SK-N-DZ (cell line): ENCODE measurements around the gene PRKN.
A peak's percentile ranks its signal among the peaks of the same experiment; 100 is the strongest.
"Not testable (repeated sequence)": the region's sequence is repeated elsewhere in the genome, so short reads cannot be mapped to it uniquely, and the experiment has no call there.

Source experiments
- DNase-seq: peaks from one replicate; pipeline ENCODE4 v3.0.0-alpha.2; 2015; ENCODE audit warnings: low spot score

Gene PRKN

GRCh38 chr6:161918109-161918531 is 809.4 kb downstream of the PRKN start:
- DNase-seq = no peak

DNA sequence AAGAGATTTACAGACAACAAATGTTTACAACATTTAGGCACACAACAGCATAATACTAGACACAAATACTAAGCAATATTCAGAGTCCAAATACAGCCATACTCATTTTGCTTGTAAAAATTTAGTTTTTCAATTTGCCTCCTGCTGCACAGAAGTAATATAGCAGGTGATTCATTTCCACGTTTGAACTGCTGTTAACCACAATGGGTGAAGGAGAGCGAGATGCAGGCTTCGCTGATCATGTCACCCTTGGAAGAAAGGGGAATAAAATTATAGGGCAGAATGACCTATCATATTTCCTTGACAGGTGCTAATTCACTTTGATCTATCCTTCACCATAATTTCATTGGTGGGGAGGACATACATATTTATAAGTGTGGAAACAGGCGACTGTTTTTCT is 809.9 kb downstream of the PRKN start:
- DNase-seq = no peak

DNA sequence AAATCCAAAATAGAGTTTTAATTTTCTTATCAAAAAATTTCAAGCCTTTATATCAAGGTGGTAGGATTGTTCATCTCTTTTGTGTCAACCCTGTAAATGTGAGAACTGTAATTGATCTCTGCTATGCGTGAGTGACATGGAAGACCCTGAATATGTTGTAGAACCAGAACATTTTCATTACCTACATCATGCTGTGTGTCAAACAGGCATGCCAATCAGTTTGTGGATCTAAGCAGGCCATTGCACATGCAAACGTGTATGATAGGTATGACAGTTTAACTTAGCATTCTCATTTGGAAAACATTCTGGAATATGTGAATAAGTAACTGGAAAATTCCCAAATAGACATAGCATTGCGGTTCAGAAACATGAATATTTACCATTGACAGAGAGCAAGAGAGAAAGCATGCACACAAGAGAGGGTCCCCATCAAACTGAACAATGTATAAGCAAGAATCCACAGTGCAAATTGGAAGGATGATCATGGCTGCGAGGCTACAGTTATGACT is 812.1 kb downstream of the PRKN start:
- DNase-seq = no peak

DNA sequence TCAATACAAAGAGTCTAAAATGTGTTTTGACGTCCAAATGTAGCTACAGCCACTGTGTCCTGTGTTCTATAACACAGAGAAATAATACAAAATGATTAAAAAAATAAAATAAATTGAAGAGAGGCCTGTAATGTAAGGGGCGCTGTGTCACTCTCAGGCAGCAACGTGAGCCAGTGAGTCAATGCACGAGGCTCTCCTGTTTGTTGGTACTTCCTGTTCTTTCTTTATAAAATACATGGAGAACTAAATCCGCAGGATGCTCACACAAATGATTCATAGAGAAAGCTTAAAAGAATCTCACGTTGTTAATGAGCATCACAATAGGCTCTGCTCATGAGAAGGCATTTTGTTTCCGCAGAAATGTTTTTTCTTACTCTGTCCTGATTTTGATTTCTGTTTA is 818.7 kb downstream of the PRKN start:
- no peak for DNase-seq

- no peak for DNase-seq
Observed at GRCh38 chr6:161906571-161906970, 821.0 kb downstream of the PRKN start.

DNA sequence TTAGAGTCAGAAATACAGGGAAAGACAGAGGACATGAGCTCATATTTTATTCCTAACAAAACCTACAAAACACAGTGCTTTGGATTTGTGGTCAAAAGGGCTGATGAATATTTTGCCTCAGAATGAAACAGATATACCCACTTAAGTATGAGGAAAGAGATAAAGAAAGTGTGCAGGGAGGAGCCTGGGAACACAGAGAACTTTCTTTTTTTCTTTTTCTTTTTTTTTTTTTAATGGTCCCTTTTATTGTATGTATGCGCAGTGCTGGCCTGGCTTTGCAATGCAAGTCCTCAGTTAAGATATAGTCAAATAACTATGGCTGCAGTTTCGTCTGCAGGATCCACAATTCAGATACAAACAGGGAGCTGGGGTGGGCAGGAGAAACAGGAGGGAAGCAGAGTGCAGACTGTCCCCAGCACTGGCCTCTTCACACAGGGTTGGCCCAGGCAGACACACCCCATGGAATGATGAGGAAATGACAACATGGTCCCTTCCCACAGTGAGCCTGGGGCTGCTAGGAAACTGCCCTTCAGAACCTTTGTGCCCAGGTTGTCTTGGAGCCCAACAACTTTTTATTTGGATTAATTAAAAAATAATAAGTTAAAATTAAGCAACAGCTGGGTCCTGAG is 823.9 kb downstream of the PRKN start:
- no peak for DNase-seq

DNA sequence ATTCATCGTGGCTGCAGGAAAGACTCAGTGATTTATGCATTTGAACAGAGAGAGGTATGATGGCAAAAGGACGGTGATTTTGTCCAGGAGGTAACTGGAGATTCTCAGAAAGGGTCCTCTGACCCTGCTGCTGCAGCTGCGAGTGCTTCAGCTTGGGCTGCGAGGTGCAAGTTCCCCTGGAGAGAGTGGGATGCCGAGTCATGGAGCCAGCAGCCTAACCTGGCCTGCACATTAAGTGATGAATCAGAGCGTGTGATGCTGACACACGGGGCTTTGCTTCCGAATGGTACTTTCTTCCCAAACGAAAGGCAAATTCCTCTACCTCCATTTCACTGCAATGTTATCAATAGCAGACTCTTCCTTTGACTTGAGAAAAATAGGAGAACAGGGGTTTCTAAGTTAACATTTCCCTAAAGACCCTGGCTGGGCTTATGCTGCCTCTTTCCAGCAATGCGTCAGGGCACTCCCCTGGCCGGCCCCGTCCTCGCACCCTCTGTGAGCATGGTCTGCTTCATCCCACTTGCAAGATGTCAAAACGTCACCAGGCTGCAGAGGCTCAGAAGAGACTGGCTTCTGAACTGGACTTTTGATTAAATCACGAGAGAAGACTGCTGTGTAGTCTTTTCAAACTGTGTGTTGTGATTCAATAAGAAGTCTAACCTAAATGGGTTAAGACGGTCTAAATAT is 825.7 kb downstream of the PRKN start:
- DNase-seq = peak; percentile 78

GRCh38 chr6:161894436-161894835 is 833.1 kb downstream of the PRKN start:
- no peak for DNase-seq

- no peak for DNase-seq
Observed at GRCh38 chr6:161891542-161891941, 836.0 kb downstream of the PRKN start.

DNA sequence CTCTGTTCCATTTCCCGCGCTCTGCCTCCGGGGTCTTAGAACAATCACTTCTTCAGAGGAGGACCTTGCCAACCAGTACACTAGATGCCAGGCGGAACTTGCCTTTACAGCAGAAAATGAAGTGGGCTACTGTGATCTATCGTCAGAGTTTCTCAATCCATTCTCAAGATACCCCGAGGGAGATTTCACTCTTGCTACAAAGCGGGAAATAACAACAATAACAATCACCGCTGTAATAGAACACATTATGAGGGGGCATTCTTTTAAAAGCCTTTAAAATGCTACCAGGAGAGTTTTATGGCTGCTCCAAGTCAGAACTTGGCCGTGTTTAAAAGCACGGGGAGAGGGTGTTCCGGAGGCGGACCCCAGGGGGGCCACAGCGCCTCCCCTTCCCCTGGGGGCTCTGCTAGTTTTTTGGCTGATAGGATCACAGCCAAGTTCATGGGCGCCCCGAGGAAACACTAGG is 836.7 kb downstream of the PRKN start:
- DNase-seq = no peak

DNA sequence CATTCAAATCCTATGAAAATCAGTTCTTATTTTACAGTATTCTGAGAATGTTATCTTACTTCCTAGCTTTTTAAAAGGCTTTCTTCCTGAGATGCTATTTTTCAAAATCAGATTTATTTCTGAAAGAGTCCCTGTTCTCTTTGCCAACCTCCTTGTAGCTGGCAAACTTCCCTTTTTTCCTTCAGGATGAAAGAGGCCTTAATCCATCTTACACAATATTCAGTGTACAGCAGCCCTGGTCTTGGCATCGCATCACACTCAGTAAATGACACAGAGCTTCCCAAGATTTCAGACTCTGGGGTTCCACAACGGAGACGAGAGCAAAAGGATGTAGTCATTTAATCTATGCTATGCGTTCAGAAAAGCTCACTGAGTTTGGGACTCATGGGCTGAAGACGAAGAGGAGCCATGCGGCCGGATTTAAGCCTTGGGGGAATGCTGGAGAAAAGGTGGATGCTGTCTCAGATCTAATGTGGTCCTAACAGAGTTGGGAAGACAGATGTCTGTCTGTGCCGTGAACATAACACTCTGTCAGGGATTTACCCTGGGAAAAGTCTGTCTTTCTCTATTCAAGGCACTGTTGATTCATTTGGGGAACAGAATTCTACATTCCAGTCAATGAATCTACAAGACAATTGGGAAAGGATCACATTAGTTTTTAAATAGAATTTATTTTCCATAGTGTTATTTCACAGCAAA is 837.3 kb downstream of the PRKN start:
- no peak for DNase-seq

- no peak for DNase-seq
Observed at GRCh38 chr6:161889324-161889723, 838.2 kb downstream of the PRKN start.

- not testable (repeated sequence) for DNase-seq
Observed at GRCh38 chr6:161886545-161886944, 841.0 kb downstream of the PRKN start.

DNA sequence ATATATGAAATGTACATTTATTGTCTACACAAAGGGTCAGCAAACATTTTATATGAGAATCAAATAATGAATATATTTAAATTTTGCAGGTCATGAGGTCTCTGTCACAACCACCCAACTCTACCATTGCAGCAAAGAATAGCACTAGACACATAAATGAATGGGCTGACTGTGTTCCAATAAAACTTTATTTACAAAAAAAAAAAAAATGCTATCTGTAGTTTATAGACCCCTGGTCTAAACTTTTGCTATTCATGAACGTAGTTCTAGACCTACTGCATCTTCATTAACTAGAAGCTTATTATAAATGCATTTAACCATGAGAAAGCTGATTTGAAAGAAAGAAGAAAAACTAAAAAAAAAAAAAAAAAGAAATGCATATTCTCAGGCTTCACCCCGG is 842.8 kb downstream of the PRKN start:
- DNase-seq = no peak

DNA sequence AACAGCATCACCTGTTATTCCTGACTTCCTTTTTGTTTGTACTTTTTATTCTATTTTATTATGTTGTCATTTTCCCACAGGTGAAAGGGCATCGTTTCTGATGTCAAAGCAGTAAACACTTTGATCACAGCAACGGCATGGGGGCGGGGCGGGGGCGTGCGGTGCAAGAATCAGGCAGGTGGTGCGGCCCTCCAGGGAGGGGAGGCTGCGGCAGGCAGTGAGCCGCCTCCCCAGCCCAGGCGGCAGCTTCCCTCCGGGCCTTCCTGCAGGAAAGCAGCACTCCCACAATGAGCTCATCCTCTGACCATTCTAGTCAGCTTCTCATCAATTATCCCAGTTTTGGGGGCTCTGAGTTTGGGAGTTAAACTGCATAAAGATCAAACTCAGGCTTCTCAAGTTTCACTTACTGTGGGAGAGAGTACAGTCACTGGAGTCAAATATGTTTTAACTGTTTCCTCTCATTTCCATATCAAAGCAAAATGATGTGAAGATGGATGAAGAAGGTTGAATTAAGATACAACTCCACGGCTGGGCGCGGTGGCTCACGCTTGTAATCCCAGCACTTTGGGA is 845.3 kb downstream of the PRKN start:
- DNase-seq = no peak

DNA sequence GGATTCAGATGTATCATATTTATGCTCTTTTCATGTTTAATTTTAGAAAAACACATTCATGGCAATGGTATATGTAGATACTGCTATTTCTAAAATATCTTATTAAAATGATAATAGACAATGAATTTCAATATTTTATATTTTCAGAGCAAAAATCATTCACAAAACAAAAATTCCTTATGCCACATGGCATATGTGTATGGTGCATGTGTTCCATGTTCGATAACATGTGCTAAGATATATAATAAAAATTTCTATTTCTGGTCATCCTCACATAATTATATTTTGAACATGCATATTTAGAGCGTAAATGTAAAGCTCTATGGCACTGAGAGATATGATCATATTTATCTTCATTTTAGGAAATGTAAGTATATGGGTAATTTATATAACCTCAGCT is 847.5 kb downstream of the PRKN start:
- DNase-seq = no peak

- DNase-seq = no peak
Observed at GRCh38 chr6:161876231-161876630, 851.3 kb downstream of the PRKN start.

GRCh38 chr6:161870236-161870901 is 857.2 kb downstream of the PRKN start:
- DNase-seq = no peak

DNA sequence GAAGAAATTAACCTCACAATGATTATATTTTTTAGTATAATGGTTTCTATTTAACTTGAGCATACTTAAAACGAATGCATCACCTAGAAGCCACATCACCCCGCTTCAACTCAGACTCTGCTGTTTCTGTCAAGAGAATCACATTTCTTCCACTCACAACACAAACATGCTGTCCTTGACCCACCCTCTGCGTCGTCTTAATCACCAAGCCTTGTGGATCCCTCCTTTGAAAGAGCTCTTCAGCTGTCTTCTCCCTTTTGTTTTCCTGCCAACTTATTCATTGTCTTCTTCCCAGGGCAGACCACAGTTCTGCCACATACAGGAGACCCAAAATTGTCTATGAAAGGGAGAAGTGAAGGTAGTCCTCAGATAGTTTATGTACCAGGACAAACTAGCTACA is 858.1 kb downstream of the PRKN start:
- no peak for DNase-seq

DNA sequence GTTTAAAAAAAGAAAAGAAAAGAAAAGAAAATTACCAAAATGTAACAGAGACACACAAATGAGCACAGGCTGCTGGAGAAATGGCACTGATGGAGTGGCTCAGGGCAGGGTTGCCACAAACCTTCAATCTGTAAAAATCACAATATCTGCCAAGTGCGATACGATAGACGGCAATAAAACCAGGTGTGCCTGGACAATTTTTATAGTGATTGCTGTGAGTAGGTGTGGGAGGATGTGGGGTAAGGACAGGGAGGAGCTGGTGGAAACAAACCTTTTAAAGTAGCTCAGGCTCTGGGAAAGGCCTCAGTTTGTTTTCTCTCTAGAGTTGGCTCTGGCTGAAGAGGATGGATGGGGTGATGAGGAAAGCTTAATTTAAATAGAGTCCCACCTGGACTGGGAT is 861.0 kb downstream of the PRKN start:
- DNase-seq = no peak

DNA sequence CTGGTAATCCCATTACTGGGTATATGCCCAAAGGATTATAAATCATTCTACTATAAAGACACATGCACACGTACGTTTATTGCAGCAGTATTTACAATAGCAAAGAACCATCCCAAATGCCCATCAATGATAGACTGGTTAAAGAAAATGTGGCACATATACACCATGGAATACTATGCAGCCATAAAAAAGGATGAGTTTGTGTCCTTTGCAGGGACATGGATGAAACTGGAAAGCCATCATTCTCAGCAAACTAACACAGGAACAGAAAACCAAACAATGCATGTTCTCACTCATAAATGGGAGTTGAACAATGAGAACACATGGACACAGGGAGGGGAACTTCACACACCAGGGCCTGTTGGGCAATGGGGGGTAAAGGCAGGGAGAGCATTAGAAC is 866.5 kb downstream of the PRKN start:
- not testable (repeated sequence) for DNase-seq

DNA sequence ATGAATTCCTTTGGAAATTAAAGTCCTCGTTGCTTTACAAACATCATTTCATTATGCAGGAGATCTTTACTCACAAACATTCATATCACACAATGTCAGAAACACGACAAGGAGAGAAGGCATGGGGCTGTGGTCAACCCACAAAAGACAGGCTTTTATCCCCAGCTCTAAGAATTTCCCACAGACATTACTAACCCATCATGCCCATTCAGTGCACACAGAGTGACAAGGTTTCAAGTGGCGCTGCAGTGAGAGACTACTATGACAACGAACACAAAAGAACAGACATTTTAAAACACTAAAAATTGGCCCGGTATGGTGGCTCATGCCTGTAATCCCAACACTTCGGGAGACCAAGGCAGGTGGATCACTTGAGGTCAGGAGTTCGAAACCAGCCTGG is 873.9 kb downstream of the PRKN start:
- DNase-seq = no peak
